Measurements from ENCODE around the gene KNL1. TPM values are rescaled to one million over a fixed set of nuclear protein-coding genes. Genes with fewer than 3 reads are reported as not detected.
A peak's percentile ranks its signal among the peaks of the same experiment; 100 is the strongest.
"Not testable (repeated sequence)": the region's sequence is repeated elsewhere in the genome, so short reads cannot be mapped to it uniquely, and the experiment has no call there.

The KNL1 gene
- total RNA-seq, 2 experiments from 2014 or later: 31.0 to 32.7 TPM

- peak; percentile 98 for DNase-seq
- intact Hi-C loops (cut with micrococcal nuclease): loop anchor here (1.0 to 5.0 kb wide), 5 partner anchors 30 to 553 kb away; partner anchors contain the start of genes INO80, KNL1 and RMDN3
- H3K4me1 Mint-ChIP-seq (ENCODE audit: low read depth): peaks cover 45% of the 10 kb centered on the region
- H3K27ac Mint-ChIP-seq: peak within 1 kb of the TSS; percentile 90
- no peaks in the 10 kb centered on the region for H3K9me3 Mint-ChIP-seq
- peak within 1 kb of the TSS; percentile 96 for H3K4me3 Mint-ChIP-seq
- peaks cover 6% of the 10 kb centered on the region for H3K36me3 Mint-ChIP-seq (ENCODE audit: low read depth)
- no peaks in the 10 kb centered on the region for H3K27me3 Mint-ChIP-seq (ENCODE audit: low read depth)
- CTCF ChIA-PET: interaction anchor here (0.6 to 1.5 kb wide), 10 partner anchors 25 to 339 kb away, joined by 3 to 9 read pairs (median 4); no protein-coding TSS in a partner anchor
These were observed 29.3 kb upstream of the KNL1 start, which contains the start of gene CCDC32 for GRCh38 chr15:40564591-40565332. Gene CCDC32 (minus strand): TSS chr15:40565042. CDS start chr15:40563015, 2,027 bp downstream.

- H3K4me1 Mint-ChIP-seq (ENCODE audit: low read depth): peaks cover 48% of the 10 kb centered on the region
- CTCF ChIA-PET: interaction anchor here (0.6 to 1.5 kb wide), 7 partner anchors 24 to 120 kb away, joined by 3 to 9 read pairs (median 3); no protein-coding TSS in a partner anchor
- intact Hi-C loops (cut with micrococcal nuclease): loop anchor here (1.0 to 5.0 kb wide), 5 partner anchors 29 to 552 kb away; partner anchors contain the start of genes INO80, KNL1 and RMDN3
- H3K27ac Mint-ChIP-seq: peak overlapping the region; percentile 90
- no peaks in the 10 kb centered on the region for H3K9me3 Mint-ChIP-seq
- peaks cover 3% of the 10 kb centered on the region for H3K36me3 Mint-ChIP-seq (ENCODE audit: low read depth)
- H3K27me3 Mint-ChIP-seq (ENCODE audit: low read depth): no peaks in the 10 kb centered on the region
- H3K4me3 Mint-ChIP-seq: peak overlapping the region; percentile 96
- no peak for DNase-seq
These were observed 28.5 kb upstream of the KNL1 start for GRCh38 chr15:40565333-40566238.

DNA sequence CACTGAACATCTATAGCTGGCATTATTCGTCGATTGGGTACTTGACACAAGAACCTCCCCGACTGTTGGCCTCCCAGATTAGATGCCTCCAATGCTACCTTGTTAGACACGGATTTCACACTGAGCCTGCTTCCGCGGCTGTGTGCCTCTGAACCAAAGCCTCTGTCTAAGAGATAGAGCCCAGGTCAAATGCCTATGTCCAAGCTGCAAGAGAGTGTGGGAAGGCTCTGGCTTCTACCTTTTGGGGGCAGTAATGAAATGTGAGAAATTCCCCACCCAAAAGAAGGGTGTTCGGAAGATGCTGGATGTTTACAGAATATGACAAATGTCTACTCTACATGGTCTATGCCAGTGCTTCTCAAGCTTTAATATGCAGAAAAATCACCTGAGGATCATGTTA, 26.9 kb upstream of the KNL1 start:
- intact Hi-C loops (cut with micrococcal nuclease): loop anchor here (5.0 kb wide), 1 partner anchor 550 kb away; the partner anchor contains the start of gene INO80
- H3K9me3 Mint-ChIP-seq: no peaks in the 10 kb centered on the region
- H3K4me3 Mint-ChIP-seq: no peak overlapping the region
- CTCF ChIA-PET: interaction anchor here (1.3 to 1.4 kb wide), 2 partner anchors 23 to 24 kb away, joined by 5 read pairs; no protein-coding TSS in a partner anchor
- peaks cover 55% of the 10 kb centered on the region for H3K4me1 Mint-ChIP-seq (ENCODE audit: low read depth)
- H3K27me3 Mint-ChIP-seq (ENCODE audit: low read depth): no peaks in the 10 kb centered on the region
- H3K36me3 Mint-ChIP-seq (ENCODE audit: low read depth): peaks cover 1% of the 10 kb centered on the region
- DNase-seq: peak; percentile 33
- H3K27ac Mint-ChIP-seq: no peak overlapping the region

DNA sequence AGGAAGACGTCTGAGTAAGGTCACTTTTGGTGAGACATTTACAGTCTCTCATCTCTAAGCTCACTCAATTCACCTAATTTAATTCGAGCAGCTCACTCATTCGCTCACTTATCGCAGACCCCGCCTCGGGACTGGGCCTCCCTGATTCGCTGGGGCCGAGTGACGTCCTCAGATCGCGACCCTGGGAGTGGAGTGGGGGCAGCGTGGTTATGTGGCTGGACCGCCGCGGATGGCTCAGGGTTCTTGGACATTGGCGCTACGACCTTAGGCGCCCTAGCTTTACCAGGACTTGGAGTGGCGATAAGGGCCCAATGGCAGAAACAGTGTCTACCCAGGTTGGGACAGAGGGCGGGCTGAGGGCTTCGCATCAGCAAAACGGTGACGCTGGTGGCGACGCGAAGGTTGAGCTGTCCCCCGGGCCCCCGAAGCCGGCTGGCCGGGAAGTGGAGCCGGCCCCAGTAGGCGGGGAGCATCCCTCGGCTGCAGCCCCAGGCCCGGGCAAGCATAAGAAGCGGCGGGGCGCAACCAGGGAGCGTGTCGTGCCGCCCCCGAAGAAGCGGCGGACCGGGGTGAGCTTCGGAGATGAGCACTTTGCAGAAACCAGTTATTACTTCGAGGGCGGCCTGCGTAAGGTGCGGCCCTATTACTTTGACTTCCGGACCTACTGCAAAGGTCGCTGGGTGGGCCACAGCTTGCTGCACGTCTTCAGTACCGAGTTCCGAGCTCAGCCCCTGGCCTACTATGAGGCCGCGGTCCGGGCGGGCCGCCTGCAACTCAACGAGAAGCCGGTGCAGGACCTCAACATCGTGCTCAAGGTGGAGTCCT, 24.7 kb upstream of the KNL1 start, which contains the start of gene RPUSD2:
Gene RPUSD2, plus strand, starts transcription at position 171 of the 825 bp plus-strand sequence. Its CDS starts 39 bp downstream, at position 210.
- peaks cover 50% of the 10 kb centered on the region for H3K4me1 Mint-ChIP-seq (ENCODE audit: low read depth)
- CTCF ChIA-PET: interaction anchor here (0.6 to 1.2 kb wide), 11 partner anchors 13 to 662 kb away, joined by 3 to 6 read pairs (median 4); partner anchors contain the start of genes BAHD1 and CHP1
- intact Hi-C loops (cut with micrococcal nuclease): loop anchor here (1.0 to 5.0 kb wide), 6 partner anchors 25 to 548 kb away; partner anchors contain the start of genes DNAJC17, INO80, KNL1 and RAD51
- no peaks in the 10 kb centered on the region for H3K27me3 Mint-ChIP-seq (ENCODE audit: low read depth)
- H3K9me3 Mint-ChIP-seq: no peaks in the 10 kb centered on the region
- H3K27ac Mint-ChIP-seq: peak within 1 kb of the TSS; percentile 92
- peaks cover 8% of the 10 kb centered on the region for H3K36me3 Mint-ChIP-seq (ENCODE audit: low read depth)
- H3K4me3 Mint-ChIP-seq: peak within 1 kb of the TSS; percentile 99
- peak; percentile 97 for DNase-seq

GRCh38 chr15:40575113-40575512, 18.9 kb upstream of the KNL1 start:
- intact Hi-C loops (cut with micrococcal nuclease): no loop called here
- no peak overlapping the region for H3K4me3 Mint-ChIP-seq
- no peak for DNase-seq
- peaks cover 33% of the 10 kb centered on the region for H3K4me1 Mint-ChIP-seq (ENCODE audit: low read depth)
- no peaks in the 10 kb centered on the region for H3K27me3 Mint-ChIP-seq (ENCODE audit: low read depth)
- CTCF ChIA-PET: no interaction called here
- no peak overlapping the region for H3K27ac Mint-ChIP-seq
- H3K36me3 Mint-ChIP-seq (ENCODE audit: low read depth): peaks cover 12% of the 10 kb centered on the region
- H3K9me3 Mint-ChIP-seq: no peaks in the 10 kb centered on the region

GRCh38 chr15:40576914-40577313, 17.1 kb upstream of the KNL1 start:
- H3K27me3 Mint-ChIP-seq (ENCODE audit: low read depth); DNase-seq; H3K27ac Mint-ChIP-seq; CTCF ChIA-PET; intact Hi-C loops (cut with micrococcal nuclease); H3K9me3 Mint-ChIP-seq; H3K4me3 Mint-ChIP-seq: not testable (repeated sequence)
- peaks cover 18% of the 10 kb centered on the region for H3K4me1 Mint-ChIP-seq (ENCODE audit: low read depth)
- peaks cover 10% of the 10 kb centered on the region for H3K36me3 Mint-ChIP-seq (ENCODE audit: low read depth)

DNA sequence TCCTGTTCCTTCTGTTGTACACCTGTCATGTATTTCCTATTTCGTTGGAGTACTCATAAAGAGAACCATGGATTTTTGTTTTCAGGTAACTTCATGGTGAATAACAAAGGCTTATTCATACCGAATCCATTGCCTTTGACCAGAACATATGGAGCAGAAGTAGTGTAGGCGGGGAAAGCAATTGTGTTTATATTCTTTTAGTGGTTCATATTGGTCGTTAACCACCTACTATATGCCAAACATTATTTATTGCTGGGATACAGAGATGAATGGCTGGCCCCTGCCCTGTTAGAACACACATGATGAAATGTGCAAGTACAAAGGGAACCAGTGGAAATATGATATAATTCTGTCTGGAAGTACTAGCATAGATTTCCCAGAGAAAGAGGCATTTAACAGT, 15.2 kb upstream of the KNL1 start:
- Mint-ChIP-seq H3K27ac (no peak overlapping the region), H3K36me3 (ENCODE audit: low read depth) (peaks cover 4% of the 10 kb centered on the region), H3K9me3 (no peaks in the 10 kb centered on the region), H3K4me1 (ENCODE audit: low read depth) (peaks cover 9% of the 10 kb centered on the region), H3K4me3 (no peak overlapping the region), H3K27me3 (ENCODE audit: low read depth) (no peaks in the 10 kb centered on the region)
- intact Hi-C loops (cut with micrococcal nuclease): no loop called here
- CTCF ChIA-PET: no interaction called here
- no peak for DNase-seq

- H3K27me3 Mint-ChIP-seq (ENCODE audit: low read depth); DNase-seq; H3K27ac Mint-ChIP-seq; H3K4me1 Mint-ChIP-seq (ENCODE audit: low read depth); H3K9me3 Mint-ChIP-seq; H3K36me3 Mint-ChIP-seq (ENCODE audit: low read depth); intact Hi-C loops (cut with micrococcal nuclease); H3K4me3 Mint-ChIP-seq: not testable (repeated sequence)
- CTCF ChIA-PET: interaction anchor here (1.4 kb wide), 1 partner anchor 12 kb away, joined by 3 read pairs; the partner anchor contains the start of gene RPUSD2
These were observed 12.3 kb upstream of the KNL1 start for GRCh38 chr15:40581796-40582195.

DNA sequence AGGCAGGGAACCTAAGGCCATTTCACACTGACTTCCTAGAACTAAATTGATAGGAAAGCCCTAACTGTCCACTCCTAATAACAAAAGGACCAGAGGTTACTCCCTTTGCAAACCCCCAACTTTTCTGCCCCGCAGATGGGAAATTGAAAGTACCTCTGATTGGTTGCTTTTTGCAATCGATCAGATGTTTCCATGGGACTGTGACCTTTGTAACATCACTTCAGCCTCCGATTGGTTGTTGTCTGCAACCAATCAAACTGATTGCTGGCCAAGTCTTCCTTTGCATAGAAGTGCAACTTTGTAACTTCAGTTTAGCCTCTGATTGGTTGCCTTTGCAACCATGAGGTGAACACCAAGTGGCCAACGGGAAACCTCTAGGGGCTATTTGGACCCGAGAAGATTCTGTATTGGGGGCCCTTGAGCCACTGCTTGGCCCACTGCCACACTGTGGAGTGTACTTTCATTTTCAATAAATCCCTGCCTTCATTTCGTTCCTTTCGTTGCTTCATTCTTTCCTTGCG, 11.3 kb upstream of the KNL1 start:
- Mint-ChIP-seq H3K4me3 (no peak overlapping the region), H3K9me3 (no peaks in the 10 kb centered on the region), H3K4me1 (ENCODE audit: low read depth) (no peaks in the 10 kb centered on the region), H3K27ac (no peak overlapping the region), H3K36me3 (ENCODE audit: low read depth) (no peaks in the 10 kb centered on the region), H3K27me3 (ENCODE audit: low read depth) (no peaks in the 10 kb centered on the region)
- CTCF ChIA-PET: interaction anchor here (1.4 kb wide), 1 partner anchor 13 kb away, joined by 3 read pairs; the partner anchor contains the start of gene RPUSD2
- intact Hi-C loops (cut with micrococcal nuclease): no loop called here
- no peak for DNase-seq

DNA sequence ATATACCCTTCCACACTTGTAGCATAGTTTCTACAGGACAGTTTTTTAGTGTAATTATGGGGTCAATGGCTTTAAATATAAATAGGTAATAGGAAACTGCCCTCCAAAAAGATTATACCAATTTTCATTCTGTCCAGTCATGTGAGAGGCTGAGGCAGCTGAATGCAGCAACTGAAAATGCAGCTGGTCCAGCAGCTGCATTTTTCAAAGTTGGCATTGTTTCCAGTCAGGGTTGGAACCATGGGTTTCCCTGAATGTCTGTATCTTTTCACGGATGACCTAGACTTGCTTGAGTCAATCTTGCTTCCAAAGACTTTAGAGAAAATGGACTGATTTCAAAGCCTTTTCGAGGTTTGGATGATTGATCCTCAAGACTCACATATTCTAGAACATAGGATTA, 9.9 kb upstream of the KNL1 start:
- DNase-seq: no peak
- no peaks in the 10 kb centered on the region for H3K27me3 Mint-ChIP-seq (ENCODE audit: low read depth)
- no peak overlapping the region for H3K4me3 Mint-ChIP-seq
- H3K4me1 Mint-ChIP-seq (ENCODE audit: low read depth): no peaks in the 10 kb centered on the region
- H3K27ac Mint-ChIP-seq: no peak overlapping the region
- no peaks in the 10 kb centered on the region for H3K9me3 Mint-ChIP-seq
- intact Hi-C loops (cut with micrococcal nuclease): no loop called here
- H3K36me3 Mint-ChIP-seq (ENCODE audit: low read depth): no peaks in the 10 kb centered on the region
- CTCF ChIA-PET: no interaction called here

- intact Hi-C loops (cut with micrococcal nuclease): no loop called here
- Mint-ChIP-seq H3K27ac (no peak overlapping the region), H3K9me3 (no peaks in the 10 kb centered on the region), H3K36me3 (ENCODE audit: low read depth) (no peaks in the 10 kb centered on the region), H3K27me3 (ENCODE audit: low read depth) (peaks cover 5% of the 10 kb centered on the region), H3K4me3 (peak overlapping the region; percentile 76), H3K4me1 (ENCODE audit: low read depth) (peaks cover 23% of the 10 kb centered on the region)
- CTCF ChIA-PET: interaction anchor here (0.7 to 2.0 kb wide), 9 partner anchors 9 to 83 kb away, joined by 3 to 13 read pairs (median 4); no protein-coding TSS in a partner anchor
- no peak for DNase-seq
These were observed 3.4 kb upstream of the KNL1 start for GRCh38 chr15:40590667-40591050.
